Measurements from ENCODE around the gene KRTAP5-4.

- TF ChIP-seq CTCF (IDR thresholded peaks at IDR 0.05; ENCODE audit: low read length) (no peak), EZH2 (optimal IDR thresholded peaks at IDR 0.05; ENCODE audit: low read depth, low read length) (no peak), EZH2phosphoT487 (IDR thresholded peaks at IDR 0.05; ENCODE audit: low read length) (no peak)
These were observed 28.3 kb upstream of the KRTAP5-4 start for GRCh38 chr11:1650034-1650917.
